ENCODE measurements around the gene LCN1.

Gene LCN1

GRCh38 chr9:135574331-135574730 is 53.1 kb downstream of the LCN1 start:
- DNase-seq, result no peak

- DNase-seq, result no peak
Observed at GRCh38 chr9:135574943-135575342, 53.7 kb downstream of the LCN1 start.

Measured in midbrain (tissue), 1 donor.